Stimulated activated CD8-positive, alpha-beta memory T cell treated with anti-CD3 and anti-CD28 coated beads, Interleukin-12 subunit alpha, Interleukin-12 subunit beta, amount 100 ng/mL, for 1 hour (primary cell): Measurements from ENCODE around the gene AQP3.
A peak's percentile ranks its signal among the peaks of the same experiment; 100 is the strongest.
"Not testable (repeated sequence)": the region's sequence is repeated elsewhere in the genome, so short reads cannot be mapped to it uniquely, and the experiment has no call there.

Source experiments
- DNase-seq: peaks from one replicate; pipeline ENCODE4 v3.0.0-alpha.2; 2020; ENCODE audit warnings: low read depth

AQP3 gene

GRCh38 chr9:33440609-33441008, 6.8 kb downstream of the AQP3 start:
- DNase-seq, result no peak

GRCh38 chr9:33440204-33440603, 7.2 kb downstream of the AQP3 start:
- no peak for DNase-seq

GRCh38 chr9:33439731-33440130, 7.7 kb downstream of the AQP3 start:
- no peak for DNase-seq

- no peak for DNase-seq
Measured at GRCh38 chr9:33438926-33439680, 8.3 kb downstream of the AQP3 start.

GRCh38 chr9:33437898-33438297, 9.5 kb downstream of the AQP3 start:
- DNase-seq, result no peak

- DNase-seq, result no peak
Measured at GRCh38 chr9:33437205-33437604, 10.2 kb downstream of the AQP3 start.

- DNase-seq, result no peak
Measured at GRCh38 chr9:33436445-33436844, 10.9 kb downstream of the AQP3 start.

- DNase-seq, result no peak
Measured at GRCh38 chr9:33435821-33436277, 11.5 kb downstream of the AQP3 start.

GRCh38 chr9:33434317-33435105, 12.9 kb downstream of the AQP3 start:
- DNase-seq, result no peak

GRCh38 chr9:33433871-33434270, 13.5 kb downstream of the AQP3 start:
- DNase-seq, result no peak

GRCh38 chr9:33431420-33431819, 16.0 kb downstream of the AQP3 start:
- DNase-seq, result no peak

- DNase-seq, result no peak
Measured at GRCh38 chr9:33430942-33431341, 16.5 kb downstream of the AQP3 start.

- no peak for DNase-seq
Measured at GRCh38 chr9:33429256-33429985, 18.0 kb downstream of the AQP3 start.

GRCh38 chr9:33426843-33427293, 20.5 kb downstream of the AQP3 start:
- no peak for DNase-seq

GRCh38 chr9:33425128-33425533, 22.3 kb downstream of the AQP3 start:
- DNase-seq, result no peak

- DNase-seq, result not testable (repeated sequence)
Measured at GRCh38 chr9:33424492-33424891, 22.9 kb downstream of the AQP3 start.

- DNase-seq, result not testable (repeated sequence)
Measured at GRCh38 chr9:33424043-33424442, 23.4 kb downstream of the AQP3 start.

- DNase-seq, result no peak
Measured at GRCh38 chr9:33419708-33420303, 27.6 kb downstream of the AQP3 start.

- DNase-seq, result no peak
Measured at GRCh38 chr9:33418090-33418489, 29.3 kb downstream of the AQP3 start.

GRCh38 chr9:33416996-33417395, 30.4 kb downstream of the AQP3 start:
- DNase-seq, result peak; percentile 26

GRCh38 chr9:33415501-33416038, 31.8 kb downstream of the AQP3 start:
- peak; percentile 83 for DNase-seq
